Endothelial cell (in vitro differentiated cells): ENCODE measurements around the gene AKAP13. TPM values are rescaled to one million over a fixed set of nuclear protein-coding genes. Genes with fewer than 3 reads are reported as not detected.
A peak's percentile ranks its signal among the peaks of the same experiment; 100 is the strongest.
"Not testable (repeated sequence)": the region's sequence is repeated elsewhere in the genome, so short reads cannot be mapped to it uniquely, and the experiment has no call there.

Experiments used
- DNase-seq: peaks from one replicate; pipeline ENCODE4 v3.0.0; 2021; ENCODE audit warnings: low spot score
- H3K27ac Mint-ChIP-seq: one replicate; pipeline ENCODE4 v1.8.0; 2021; ENCODE audit warnings: mixed read lengths, inconsistent platforms; ENCODE audit not compliant: unreplicated experiment
- H3K27me3 Mint-ChIP-seq: one replicate; pipeline ENCODE4 v1.8.0; 2021; ENCODE audit warnings: mild to moderate bottlenecking, moderate library complexity, mixed read lengths, inconsistent platforms; ENCODE audit not compliant: unreplicated experiment
- H3K36me3 Mint-ChIP-seq: one replicate; pipeline ENCODE4 v1.8.0; 2021; ENCODE audit warnings: mild to moderate bottlenecking, low read depth, mixed read lengths, inconsistent platforms; ENCODE audit not compliant: unreplicated experiment
- H3K4me1 Mint-ChIP-seq: one replicate; pipeline ENCODE4 v1.8.0; 2021; ENCODE audit warnings: mild to moderate bottlenecking, mixed read lengths, inconsistent platforms; ENCODE audit not compliant: unreplicated experiment
- H3K4me3 Mint-ChIP-seq: one replicate; pipeline ENCODE4 v1.8.0; 2021; ENCODE audit warnings: mild to moderate bottlenecking, mixed read lengths, inconsistent platforms; ENCODE audit not compliant: unreplicated experiment
- H3K9me3 Mint-ChIP-seq: one replicate; pipeline ENCODE4 v1.8.0; 2021; ENCODE audit warnings: mixed read lengths, inconsistent platforms; ENCODE audit not compliant: unreplicated experiment
- total RNA-seq: library from RNA; stranded (reverse); fragmentation: NEBNext Ultra II Directional; extraction: Animal tissue kit (Norgen Biotek cat#: 25700); gene quantifications from one replicate; pipeline ENCODE4 v1.2.1, GENCODE V29; 2021; ENCODE audit not compliant: unreplicated experiment
- TF ChIP-seq, protein P1 (sequence below): fragments of 200-600 bp; sonication (generic); IDR thresholded peaks from one replicate; pipeline ENCODE4 v1.5.0; 2021; ENCODE audit warnings: antibody characterized with exemption; ENCODE audit not compliant: unreplicated experiment

The AKAP13 gene
- total RNA-seq, 1 donor from 2014 or later = 249 TPM

DNA sequence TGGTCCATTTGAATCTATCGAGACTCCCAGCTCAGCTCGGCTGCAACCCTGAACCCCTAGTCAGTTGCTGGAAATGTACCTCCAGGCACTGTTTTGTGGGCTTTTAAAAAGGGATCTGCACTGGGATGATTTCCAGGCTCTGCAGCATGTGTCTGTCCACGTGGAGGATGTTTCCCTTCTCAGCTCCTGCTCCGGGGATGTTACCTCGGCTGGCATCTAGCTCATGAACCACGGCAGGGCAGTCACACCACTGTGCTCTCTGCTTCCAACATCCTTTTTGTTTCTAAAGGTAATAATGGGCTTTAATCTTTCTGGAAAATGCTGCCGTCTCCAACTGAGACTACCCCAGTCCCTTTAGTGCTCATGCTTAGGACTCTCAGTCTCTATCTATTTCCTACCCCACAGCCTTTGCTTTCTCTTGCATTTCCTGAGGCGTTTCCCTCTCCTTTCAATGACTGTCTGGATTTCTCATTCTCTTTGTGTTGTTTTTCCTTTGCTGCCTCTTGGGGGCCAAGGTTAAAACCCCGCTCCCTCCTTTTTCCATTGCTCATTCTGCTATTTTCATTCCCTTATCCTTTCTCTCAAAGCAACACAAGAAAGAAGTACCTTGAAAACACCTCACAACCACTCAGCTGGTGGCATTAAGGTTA is 42.9 kb upstream of the AKAP13 start:
- DNase-seq = peak; percentile 29
- Mint-ChIP-seq H3K36me3 (peaks cover 7% of the 10 kb centered on the region), H3K27me3 (peaks cover 4% of the 10 kb centered on the region), H3K4me1 (peaks cover 62% of the 10 kb centered on the region), H3K4me3 (peak overlapping the region; percentile 24), H3K9me3 (no peaks in the 10 kb centered on the region), H3K27ac (peak overlapping the region; percentile 94)
- TF ChIP-seq, protein P1, sequence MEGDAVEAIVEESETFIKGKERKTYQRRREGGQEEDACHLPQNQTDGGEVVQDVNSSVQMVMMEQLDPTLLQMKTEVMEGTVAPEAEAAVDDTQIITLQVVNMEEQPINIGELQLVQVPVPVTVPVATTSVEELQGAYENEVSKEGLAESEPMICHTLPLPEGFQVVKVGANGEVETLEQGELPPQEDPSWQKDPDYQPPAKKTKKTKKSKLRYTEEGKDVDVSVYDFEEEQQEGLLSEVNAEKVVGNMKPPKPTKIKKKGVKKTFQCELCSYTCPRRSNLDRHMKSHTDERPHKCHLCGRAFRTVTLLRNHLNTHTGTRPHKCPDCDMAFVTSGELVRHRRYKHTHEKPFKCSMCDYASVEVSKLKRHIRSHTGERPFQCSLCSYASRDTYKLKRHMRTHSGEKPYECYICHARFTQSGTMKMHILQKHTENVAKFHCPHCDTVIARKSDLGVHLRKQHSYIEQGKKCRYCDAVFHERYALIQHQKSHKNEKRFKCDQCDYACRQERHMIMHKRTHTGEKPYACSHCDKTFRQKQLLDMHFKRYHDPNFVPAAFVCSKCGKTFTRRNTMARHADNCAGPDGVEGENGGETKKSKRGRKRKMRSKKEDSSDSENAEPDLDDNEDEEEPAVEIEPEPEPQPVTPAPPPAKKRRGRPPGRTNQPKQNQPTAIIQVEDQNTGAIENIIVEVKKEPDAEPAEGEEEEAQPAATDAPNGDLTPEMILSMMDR = no peak

DNA sequence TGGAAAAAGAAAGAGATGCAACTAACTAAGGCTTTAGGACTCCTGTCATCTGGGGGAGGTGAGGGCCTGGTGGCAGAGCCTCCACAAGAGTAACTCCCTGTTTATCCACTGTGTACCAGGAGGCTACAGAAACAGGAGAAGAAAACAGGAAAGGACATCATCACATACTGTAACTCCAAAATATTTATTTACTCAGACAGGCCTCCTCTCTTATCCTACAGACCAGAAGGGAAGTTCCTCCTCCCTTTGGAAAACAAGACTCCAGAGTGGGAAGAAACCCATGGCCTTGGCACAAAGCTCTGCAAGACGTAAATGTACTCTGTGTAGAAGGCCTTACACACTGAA is 40.1 kb upstream of the AKAP13 start:
- peaks cover 4% of the 10 kb centered on the region for H3K36me3 Mint-ChIP-seq
- TF ChIP-seq, protein P1 = no peak
- H3K4me3 Mint-ChIP-seq = peak overlapping the region; percentile 85
- H3K4me1 Mint-ChIP-seq = peaks cover 52% of the 10 kb centered on the region
- no peaks in the 10 kb centered on the region for H3K27me3 Mint-ChIP-seq
- no peaks in the 10 kb centered on the region for H3K9me3 Mint-ChIP-seq
- no peak for DNase-seq
- peak overlapping the region; percentile 99 for H3K27ac Mint-ChIP-seq

DNA sequence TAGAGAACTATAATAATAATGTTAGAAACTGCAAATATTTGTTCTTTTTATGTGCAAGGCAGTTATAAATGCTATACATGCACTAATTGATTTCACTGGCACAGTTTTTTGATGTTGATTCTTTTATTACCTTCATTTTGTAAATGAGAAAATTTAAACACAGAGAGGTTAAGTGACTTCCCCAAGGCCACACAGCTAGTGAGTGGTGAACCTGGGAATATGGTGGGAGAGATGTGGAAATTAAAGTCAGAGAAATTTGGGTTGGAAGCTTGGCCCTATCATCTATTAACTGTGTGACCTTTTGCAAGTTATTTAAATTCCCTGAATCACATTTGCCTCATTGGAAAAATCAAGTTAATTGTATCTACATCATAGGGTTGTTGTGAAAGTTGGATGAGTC is 39.6 kb upstream of the AKAP13 start:
- H3K4me3 Mint-ChIP-seq = no peak overlapping the region
- H3K36me3 Mint-ChIP-seq = peaks cover 4% of the 10 kb centered on the region
- H3K4me1 Mint-ChIP-seq = peaks cover 48% of the 10 kb centered on the region
- TF ChIP-seq, protein P1 = no peak
- no peaks in the 10 kb centered on the region for H3K9me3 Mint-ChIP-seq
- H3K27me3 Mint-ChIP-seq = no peaks in the 10 kb centered on the region
- H3K27ac Mint-ChIP-seq = peak overlapping the region; percentile 99
- no peak for DNase-seq

DNA sequence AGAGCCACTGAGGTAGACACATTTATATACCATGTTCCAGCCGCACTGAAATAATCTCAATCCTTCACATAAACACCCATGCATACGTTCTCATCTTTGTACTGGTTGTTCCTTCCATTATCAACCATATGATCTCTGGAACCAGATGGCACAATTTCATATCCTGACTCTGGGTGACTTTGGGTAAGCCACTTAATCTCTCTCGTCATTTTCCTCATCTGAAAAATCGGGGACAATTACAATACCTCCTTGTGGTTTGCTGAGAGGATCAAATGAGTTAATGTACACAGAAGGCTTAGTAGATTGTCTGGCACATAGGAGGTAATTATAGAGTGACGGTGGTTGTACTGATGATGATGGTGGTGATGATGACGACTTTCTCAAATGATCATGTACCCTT is 38.2 kb upstream of the AKAP13 start:
- not testable (repeated sequence) for H3K4me3 Mint-ChIP-seq, H3K36me3 Mint-ChIP-seq, DNase-seq, H3K27me3 Mint-ChIP-seq, H3K9me3 Mint-ChIP-seq
- Mint-ChIP-seq H3K4me1 (peaks cover 37% of the 10 kb centered on the region), H3K27ac (peak overlapping the region; percentile 52)

DNA sequence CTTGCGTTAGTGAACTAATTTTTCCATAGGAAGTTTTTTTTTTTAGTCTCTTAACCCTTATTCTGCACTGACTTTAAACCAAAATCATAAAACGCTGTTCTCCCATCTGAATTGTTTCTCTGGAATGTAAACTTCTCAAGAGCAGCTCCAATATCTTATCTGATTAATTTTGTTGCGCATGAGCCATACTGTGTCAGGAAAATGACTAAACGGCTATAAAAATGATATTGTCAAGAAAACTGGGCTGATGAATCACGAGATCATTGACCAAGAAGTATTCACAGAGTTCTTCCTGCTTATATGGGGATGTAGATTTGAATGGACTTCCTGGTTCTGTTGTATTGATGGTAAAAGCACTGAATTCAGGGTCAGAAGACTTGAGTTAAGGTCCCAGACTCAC is 37.0 kb upstream of the AKAP13 start:
- Mint-ChIP-seq H3K27ac (peak overlapping the region; percentile 59), H3K4me1 (peaks cover 29% of the 10 kb centered on the region)
- H3K4me3 Mint-ChIP-seq, H3K9me3 Mint-ChIP-seq, H3K27me3 Mint-ChIP-seq, H3K36me3 Mint-ChIP-seq, DNase-seq: not testable (repeated sequence)

DNA sequence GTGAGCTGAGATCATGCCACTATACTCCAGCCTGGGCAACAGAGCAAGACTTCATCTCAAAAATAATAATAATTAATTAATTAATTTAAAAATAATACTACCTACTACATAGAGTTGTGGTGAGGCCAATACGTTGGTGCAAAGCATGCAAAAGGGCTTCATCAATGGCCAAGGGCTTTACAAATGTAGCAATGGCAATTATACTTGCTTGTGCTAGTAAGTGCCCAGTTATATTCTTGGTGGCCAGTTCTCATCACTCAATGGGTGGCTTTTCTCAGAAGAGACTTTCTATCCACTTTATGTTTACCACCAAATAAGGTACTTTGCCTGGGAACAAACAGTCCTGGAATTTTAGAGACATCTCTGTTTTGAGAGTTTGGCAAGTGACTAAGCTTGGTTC is 36.2 kb upstream of the AKAP13 start:
- not testable (repeated sequence) for H3K27ac Mint-ChIP-seq, H3K27me3 Mint-ChIP-seq, H3K36me3 Mint-ChIP-seq, DNase-seq, H3K9me3 Mint-ChIP-seq, H3K4me3 Mint-ChIP-seq
- peaks cover 26% of the 10 kb centered on the region for H3K4me1 Mint-ChIP-seq

DNA sequence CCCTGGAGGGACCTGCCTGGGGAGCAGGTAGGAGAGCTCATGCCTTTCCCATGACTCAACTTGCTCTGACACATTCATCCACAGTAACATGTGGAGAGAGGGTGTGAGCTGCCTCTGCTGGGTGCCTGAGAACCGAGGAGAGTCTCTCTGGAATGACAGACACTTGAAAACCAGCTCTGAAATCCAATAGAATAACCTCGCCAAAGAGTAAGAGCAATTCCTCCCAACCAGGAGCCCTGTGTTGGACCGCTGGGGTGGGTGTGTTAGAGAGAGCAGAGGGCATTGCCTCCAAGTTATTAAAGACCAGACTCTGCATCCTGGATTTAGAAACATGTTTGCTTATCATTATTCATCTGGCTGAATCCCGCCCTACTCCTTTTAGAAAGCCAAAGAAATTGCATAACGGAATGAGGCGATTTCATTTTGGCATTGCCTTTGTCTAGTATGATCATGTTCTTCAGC is 35.7 kb upstream of the AKAP13 start:
- H3K4me3 Mint-ChIP-seq, H3K27me3 Mint-ChIP-seq, H3K27ac Mint-ChIP-seq, H3K9me3 Mint-ChIP-seq, DNase-seq, H3K36me3 Mint-ChIP-seq: not testable (repeated sequence)
- H3K4me1 Mint-ChIP-seq = peaks cover 23% of the 10 kb centered on the region

DNA sequence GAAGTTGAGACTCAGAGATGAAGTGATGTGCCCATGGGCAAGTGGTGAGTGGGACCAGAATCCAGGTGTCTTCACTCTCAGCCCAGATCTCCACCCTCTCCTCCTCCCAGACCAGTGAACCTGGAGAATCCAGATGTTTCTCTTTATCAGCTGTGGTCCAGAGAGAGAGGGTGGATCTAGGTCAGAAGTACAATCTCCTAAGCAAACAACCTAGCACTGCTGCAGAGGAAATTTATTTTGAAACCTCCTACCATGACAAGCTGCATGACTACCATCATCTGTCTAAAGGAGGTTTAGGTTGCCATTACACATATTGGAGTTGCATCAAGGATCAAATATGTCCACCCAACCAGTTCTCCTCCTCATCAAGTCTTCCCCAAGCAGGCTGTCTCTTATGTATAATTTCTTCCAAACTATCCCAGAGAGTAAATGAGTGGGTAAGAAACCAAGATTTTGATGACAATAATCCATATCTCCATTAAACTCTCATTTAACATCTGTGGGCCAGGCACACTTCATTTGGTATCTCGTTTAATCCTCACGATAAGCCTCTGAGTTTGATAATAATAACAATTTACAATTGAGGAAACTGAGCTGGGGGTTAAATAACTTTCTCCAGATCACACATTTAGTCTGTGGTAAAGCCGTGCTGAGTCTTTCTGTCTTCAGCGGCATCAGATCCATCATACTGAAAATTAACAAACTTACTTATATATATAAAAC is 35.0 kb upstream of the AKAP13 start:
- peaks cover 16% of the 10 kb centered on the region for H3K4me1 Mint-ChIP-seq
- H3K4me3 Mint-ChIP-seq, DNase-seq, H3K27me3 Mint-ChIP-seq, H3K9me3 Mint-ChIP-seq, H3K27ac Mint-ChIP-seq, H3K36me3 Mint-ChIP-seq: not testable (repeated sequence)

DNA sequence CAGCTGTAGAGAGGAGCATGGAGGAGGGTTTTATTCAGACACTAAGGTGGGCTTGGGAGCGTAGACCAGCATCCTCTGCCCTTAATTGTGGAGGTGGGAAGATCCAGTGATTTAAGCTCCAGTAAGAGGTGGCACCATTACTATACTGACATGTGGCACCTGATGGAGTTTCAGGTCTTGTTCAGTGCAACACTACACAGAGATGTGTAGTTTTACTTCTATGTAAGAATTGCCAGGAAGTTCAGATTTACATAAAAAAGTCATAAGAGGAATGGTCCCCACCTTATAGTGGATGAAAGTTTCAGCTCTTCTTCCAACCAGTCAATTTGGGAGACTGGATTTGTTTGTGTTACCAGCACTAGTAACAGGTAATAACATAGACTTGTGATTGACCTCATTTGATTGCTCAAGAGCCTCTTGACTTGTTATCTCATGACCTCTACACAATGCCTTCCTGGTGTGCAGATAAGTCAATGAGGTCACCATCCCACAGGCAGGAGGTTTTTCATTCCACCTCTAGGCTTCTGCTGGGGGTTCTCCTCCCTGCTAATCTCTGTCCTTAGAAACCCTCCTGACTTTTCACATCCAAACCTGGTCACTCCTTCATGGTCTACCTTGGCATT is 33.8 kb upstream of the AKAP13 start:
- not testable (repeated sequence) for DNase-seq, H3K36me3 Mint-ChIP-seq, H3K4me1 Mint-ChIP-seq, H3K4me3 Mint-ChIP-seq, H3K9me3 Mint-ChIP-seq, H3K27ac Mint-ChIP-seq, H3K27me3 Mint-ChIP-seq
